ENCODE data around the gene PRKAG2.

The PRKAG2 gene

DNA sequence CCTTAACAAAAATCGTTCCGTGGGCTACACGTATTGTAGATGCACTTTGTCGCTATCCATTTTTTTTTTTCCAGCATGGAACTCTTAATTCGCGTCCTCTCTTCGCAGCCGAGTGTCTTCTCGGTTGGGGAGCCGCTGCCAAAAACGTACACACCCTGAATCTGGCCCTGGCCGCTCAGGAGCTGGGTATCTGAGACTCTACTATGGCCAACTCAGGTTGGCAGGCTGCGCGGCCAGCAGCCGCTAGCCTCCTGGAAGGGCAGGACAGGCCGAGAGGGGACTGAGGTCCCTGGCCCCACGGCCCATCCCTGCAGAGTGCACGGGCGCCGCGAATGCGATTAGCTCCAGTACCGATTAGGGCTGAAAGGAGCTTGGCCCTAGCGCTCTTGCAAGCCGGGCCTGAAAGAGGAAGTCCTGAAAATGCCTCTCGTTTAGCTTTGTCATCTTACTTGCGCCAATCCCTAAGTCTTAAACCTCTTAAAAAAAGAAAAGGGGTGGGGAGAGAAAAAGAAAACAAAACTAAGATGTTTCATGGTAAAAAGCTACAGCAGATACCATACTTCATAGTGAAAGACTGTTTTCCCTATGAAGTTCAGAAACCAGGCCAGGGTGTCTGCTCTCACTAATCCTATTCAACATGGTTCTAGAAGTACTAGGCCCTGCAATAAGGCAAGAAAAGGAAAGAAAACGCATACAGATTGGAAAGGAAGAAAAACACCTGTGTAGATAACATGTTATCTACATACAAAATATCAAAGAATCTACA lies 244.0 kb downstream of the PRKAG2 start:
- H2BK5ac ChIP-seq (ENCODE audit: low read length): no peak overlapping the region
- H3K9ac ChIP-seq (ENCODE audit: low read depth, low read length, poor library complexity): no peak overlapping the region
- H3K18ac ChIP-seq (ENCODE audit: low read length): no peak overlapping the region
- H3K14ac ChIP-seq (ENCODE audit: low read length): no peak overlapping the region
- H3K9me3 ChIP-seq (replicated peaks in 1 of 2; ENCODE audit: control insufficient read depth in 2 of 2, insufficient read depth in 1 of 2, low read depth in 1 of 2, low read length in 2 of 2): peaks cover 0 to 6% of the 10 kb centered on the region in 2 donors
- no peak overlapping the region for H2BK120ac ChIP-seq (ENCODE audit: low read depth, low read length)
- H3K27ac ChIP-seq (replicated peaks; ENCODE audit: low read length): peak overlapping the region; percentile 42
- H4K91ac ChIP-seq (ENCODE audit: low read depth, low read length, poor library complexity): no peak overlapping the region
- peak overlapping the region; percentile 74 for H3K4me2 ChIP-seq (ENCODE audit: insufficient read depth, low read length, poor library complexity, severe bottlenecking)
- peaks cover 3 to 10% of the 10 kb centered on the region in 2 donors for H3K4me1 ChIP-seq (ENCODE audit: control insufficient read depth in 2 of 2, insufficient read depth in 1 of 2, low read depth in 1 of 2, low read length in 2 of 2)
- no CpG with 5 or more reads among the region's 28 CpGs for WGBS, 2 donors (ENCODE audit: extremely low coverage in 2 of 2, insufficient read length in 2 of 2, insufficient replicate concordance in 1 of 2)
- H2AK5ac ChIP-seq (ENCODE audit: low read depth, low read length): no peak overlapping the region
- no peak overlapping the region for H3K23ac ChIP-seq (ENCODE audit: low read depth, low read length, poor library complexity)
- peak; percentile 46 for DNase-seq (ENCODE audit: low spot score)
- no peak overlapping the region for H4K8ac ChIP-seq (ENCODE audit: low read depth, low read length)
- peak overlapping the region; percentile 67 to 92 for H3K4me3 ChIP-seq (ENCODE audit: low read length in 2 of 2)
- no peaks in the 10 kb centered on the region for H3K27me3 ChIP-seq (ENCODE audit: control insufficient read depth in 3 of 3, insufficient read depth in 3 of 3, low read depth in 1 of 3, low read length in 3 of 3)
- H3K79me1 ChIP-seq (ENCODE audit: low read depth, low read length): no peaks in the 10 kb centered on the region
- H3K36me3 ChIP-seq (replicated peaks in 1 of 2; ENCODE audit: control insufficient read depth in 2 of 2, insufficient read depth in 2 of 2, low read length in 2 of 2): no peaks in the 10 kb centered on the region
- H2BK12ac ChIP-seq (ENCODE audit: low read length): no peak overlapping the region
- no peak overlapping the region for H2BK15ac ChIP-seq (ENCODE audit: low read length)
- H3K4ac ChIP-seq (ENCODE audit: low read length): no peak overlapping the region
- peak overlapping the region; percentile 94 for H2AFZ ChIP-seq (ENCODE audit: low read length)

DNA sequence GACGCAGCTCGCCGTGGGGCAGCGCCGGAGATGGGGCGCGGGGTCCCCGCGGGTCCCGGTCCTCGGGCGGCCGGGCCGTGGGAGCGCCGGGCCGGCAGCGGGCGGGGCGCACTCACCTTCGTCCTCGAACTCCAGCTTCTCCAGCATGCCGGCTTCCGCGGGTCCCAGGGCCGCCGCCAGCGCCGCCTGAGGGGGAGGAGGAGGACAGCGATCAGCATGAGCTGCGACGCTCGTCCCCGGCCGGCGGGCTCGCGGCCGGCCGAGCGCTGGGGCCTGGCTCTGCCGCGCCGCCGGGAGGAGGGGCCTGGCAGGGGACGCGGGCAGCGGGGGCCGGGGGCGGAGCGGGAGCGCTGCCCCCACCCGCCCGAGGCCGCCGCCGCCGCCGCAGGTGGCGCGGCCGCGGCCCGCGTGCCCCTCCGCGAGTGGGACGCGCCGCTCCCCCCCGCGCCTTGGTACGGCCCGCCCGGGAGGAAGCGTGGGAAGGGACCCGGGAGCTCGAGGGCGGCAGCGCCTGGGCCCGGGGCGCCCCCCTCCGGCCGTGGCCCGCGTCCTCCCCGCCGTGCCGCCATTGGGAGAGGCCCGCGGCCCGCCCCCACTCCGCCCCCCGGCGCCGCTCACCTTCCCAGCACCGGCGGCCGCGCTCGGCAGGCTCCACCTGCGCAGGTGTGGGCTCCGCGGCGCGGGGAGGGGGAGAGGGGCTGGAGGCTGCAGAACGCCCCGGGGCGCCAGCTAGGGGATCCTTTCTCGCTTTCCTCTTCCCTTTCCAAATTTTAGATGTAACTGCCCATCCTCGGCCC lies 244.8 kb downstream of the PRKAG2 start:
- no peak overlapping the region for H2BK5ac ChIP-seq (ENCODE audit: low read length)
- H2AFZ ChIP-seq (ENCODE audit: low read length): peak overlapping the region; percentile 94
- H3K79me1 ChIP-seq (ENCODE audit: low read depth, low read length): no peaks in the 10 kb centered on the region
- H3K27me3 ChIP-seq (ENCODE audit: control insufficient read depth in 3 of 3, insufficient read depth in 3 of 3, low read depth in 1 of 3, low read length in 3 of 3): no peaks in the 10 kb centered on the region
- H4K8ac ChIP-seq (ENCODE audit: low read depth, low read length): no peak overlapping the region
- no peak overlapping the region for H3K14ac ChIP-seq (ENCODE audit: low read length)
- peaks cover 3 to 6% of the 10 kb centered on the region in 2 donors for H3K4me1 ChIP-seq (ENCODE audit: control insufficient read depth in 2 of 2, insufficient read depth in 1 of 2, low read depth in 1 of 2, low read length in 2 of 2)
- H3K4me2 ChIP-seq (ENCODE audit: insufficient read depth, low read length, poor library complexity, severe bottlenecking): peak overlapping the region; percentile 74
- H3K4me3 ChIP-seq (ENCODE audit: low read length in 2 of 2): peak overlapping the region; percentile 67 to 92
- no peak overlapping the region for H4K91ac ChIP-seq (ENCODE audit: low read depth, low read length, poor library complexity)
- no peak overlapping the region for H3K4ac ChIP-seq (ENCODE audit: low read length)
- DNase-seq (ENCODE audit: low spot score): peak; percentile 68
- peak overlapping the region; percentile 49 for H3K23ac ChIP-seq (ENCODE audit: low read depth, low read length, poor library complexity)
- peaks cover 0 to 6% of the 10 kb centered on the region in 2 donors for H3K9me3 ChIP-seq (replicated peaks in 1 of 2; ENCODE audit: control insufficient read depth in 2 of 2, insufficient read depth in 1 of 2, low read depth in 1 of 2, low read length in 2 of 2)
- peak overlapping the region; percentile 94 for H3K18ac ChIP-seq (ENCODE audit: low read length)
- no peak overlapping the region for H2BK12ac ChIP-seq (ENCODE audit: low read length)
- no peaks in the 10 kb centered on the region for H3K36me3 ChIP-seq (replicated peaks in 1 of 2; ENCODE audit: control insufficient read depth in 2 of 2, insufficient read depth in 2 of 2, low read length in 2 of 2)
- peak overlapping the region; percentile 47 for H3K27ac ChIP-seq (replicated peaks; ENCODE audit: low read length)
- WGBS, 2 donors (ENCODE audit: extremely low coverage in 2 of 2, insufficient read length in 2 of 2, insufficient replicate concordance in 1 of 2): no CpG with 5 or more reads among the region's 111 CpGs
- no peak overlapping the region for H2AK5ac ChIP-seq (ENCODE audit: low read depth, low read length)
- peak overlapping the region; percentile 37 for H2BK120ac ChIP-seq (ENCODE audit: low read depth, low read length)
- H3K9ac ChIP-seq (ENCODE audit: low read depth, low read length, poor library complexity): no peak overlapping the region
- H2BK15ac ChIP-seq (ENCODE audit: low read length): no peak overlapping the region

DNA sequence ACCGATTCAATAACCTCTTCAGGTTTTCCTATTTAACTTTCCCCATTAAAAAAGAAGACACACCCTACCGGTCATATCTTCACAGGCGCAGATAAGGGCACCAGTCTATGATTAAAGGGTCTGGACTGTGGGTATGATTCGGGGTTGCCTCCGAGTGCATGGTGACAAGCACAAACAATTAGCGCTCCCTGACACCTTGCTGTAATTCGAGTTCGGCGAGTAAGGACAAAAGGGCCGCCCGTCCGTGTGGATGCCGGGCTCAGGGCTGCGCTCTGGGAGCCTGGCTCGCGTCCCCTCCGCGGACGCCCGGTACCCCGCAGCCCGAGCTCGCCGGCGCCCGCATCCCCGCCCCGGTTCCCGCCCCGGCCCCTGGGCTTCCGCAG lies 245.4 kb downstream of the PRKAG2 start:
- Histone ChIP-seq H3K4me2 (ENCODE audit: insufficient read depth, low read length, poor library complexity, severe bottlenecking) (peak overlapping the region; percentile 74), H2AK5ac (ENCODE audit: low read depth, low read length) (no peak overlapping the region), H4K8ac (ENCODE audit: low read depth, low read length) (no peak overlapping the region), H2BK15ac (ENCODE audit: low read length) (no peak overlapping the region), H3K4me3 (ENCODE audit: low read length in 2 of 2) (peak overlapping the region; percentile 67 to 92), H3K27ac (replicated peaks; ENCODE audit: low read length) (peak overlapping the region; percentile 47), H3K9me3 (replicated peaks in 1 of 2; ENCODE audit: control insufficient read depth in 2 of 2, insufficient read depth in 1 of 2, low read depth in 1 of 2, low read length in 2 of 2) (peaks cover 0 to 6% of the 10 kb centered on the region in 2 donors), H3K9ac (ENCODE audit: low read depth, low read length, poor library complexity) (peak overlapping the region; percentile 91), H2BK120ac (ENCODE audit: low read depth, low read length) (peak overlapping the region; percentile 37), H2AFZ (ENCODE audit: low read length) (peak overlapping the region; percentile 94), H3K36me3 (replicated peaks in 1 of 2; ENCODE audit: control insufficient read depth in 2 of 2, insufficient read depth in 2 of 2, low read length in 2 of 2) (no peaks in the 10 kb centered on the region), H3K14ac (ENCODE audit: low read length) (no peak overlapping the region), H3K23ac (ENCODE audit: low read depth, low read length, poor library complexity) (peak overlapping the region; percentile 49), H3K4me1 (ENCODE audit: control insufficient read depth in 2 of 2, insufficient read depth in 1 of 2, low read depth in 1 of 2, low read length in 2 of 2) (peaks cover 3 to 6% of the 10 kb centered on the region in 2 donors), H3K27me3 (ENCODE audit: control insufficient read depth in 3 of 3, insufficient read depth in 3 of 3, low read depth in 1 of 3, low read length in 3 of 3) (no peaks in the 10 kb centered on the region), H3K79me1 (ENCODE audit: low read depth, low read length) (no peaks in the 10 kb centered on the region), H3K18ac (ENCODE audit: low read length) (peak overlapping the region; percentile 94), H2BK5ac (ENCODE audit: low read length) (no peak overlapping the region), H3K4ac (ENCODE audit: low read length) (no peak overlapping the region), H2BK12ac (ENCODE audit: low read length) (no peak overlapping the region), H4K91ac (ENCODE audit: low read depth, low read length, poor library complexity) (no peak overlapping the region)
- WGBS, 2 donors (ENCODE audit: extremely low coverage in 2 of 2, insufficient read length in 2 of 2, insufficient replicate concordance in 1 of 2): no CpG with 5 or more reads among the region's 31 CpGs
- peak; percentile 44 for DNase-seq (ENCODE audit: low spot score)
